NCI-H2081 treated with DMSO at 0.1 percent for 48 hours (cell line): ENCODE data around the gene CD1D.
"Not testable (repeated sequence)": the region's sequence is repeated elsewhere in the genome, so short reads cannot be mapped to it uniquely, and the experiment has no call there.

Experiments used
- DNase-seq: peaks from one replicate; lab custom pipeline; 2025; lab: John Stamatoyannopoulos, UW

CD1D gene

GRCh38 chr1:158176849-158177699 lies 3.6 kb upstream of the CD1D start:
- not testable (repeated sequence) for DNase-seq

- no peak for DNase-seq
Measured at GRCh38 chr1:158177700-158178450, 2.8 kb upstream of the CD1D start.

- no peak for DNase-seq
Measured at GRCh38 chr1:158179301-158180041, 1.2 kb upstream of the CD1D start.

GRCh38 chr1:158181577-158181922 lies 855 bp downstream of the CD1D start:
- no peak for DNase-seq

- no peak for DNase-seq
Measured at GRCh38 chr1:158185770-158186169, 5.1 kb downstream of the CD1D start.

GRCh38 chr1:158186180-158186579 lies 5.5 kb downstream of the CD1D start:
- no peak for DNase-seq

- no peak for DNase-seq
Measured at GRCh38 chr1:158188611-158189010, 7.9 kb downstream of the CD1D start.

- no peak for DNase-seq
Measured at GRCh38 chr1:158189624-158190023, 8.9 kb downstream of the CD1D start.

- DNase-seq, result no peak
Measured at GRCh38 chr1:158191299-158191698, 10.6 kb downstream of the CD1D start.

- DNase-seq, result no peak
Measured at GRCh38 chr1:158196461-158196860, 15.8 kb downstream of the CD1D start.

- no peak for DNase-seq
Measured at GRCh38 chr1:158199849-158200248, 19.2 kb downstream of the CD1D start.

- no peak for DNase-seq
Measured at GRCh38 chr1:158200527-158200926, 19.8 kb downstream of the CD1D start.

- no peak for DNase-seq
Measured at GRCh38 chr1:158203693-158204457, 23.2 kb downstream of the CD1D start.

- no peak for DNase-seq
Measured at GRCh38 chr1:158204458-158204827, 23.7 kb downstream of the CD1D start.

- no peak for DNase-seq
Measured at GRCh38 chr1:158208586-158209116, 28.0 kb downstream of the CD1D start.

GRCh38 chr1:158212320-158212719 lies 31.6 kb downstream of the CD1D start:
- DNase-seq, result no peak

GRCh38 chr1:158223445-158223844 lies 42.8 kb downstream of the CD1D start:
- not testable (repeated sequence) for DNase-seq

GRCh38 chr1:158227904-158228623 lies 47.4 kb downstream of the CD1D start:
- DNase-seq, result no peak
